ENCODE results near the gene MTCH1. TPM values are rescaled to one million over a fixed set of nuclear protein-coding genes. Genes with fewer than 3 reads are reported as not detected.

MTCH1 gene
- total and polyA plus RNA-seq, 2 of the 4 experiments (the other 2 are of a cell fraction) = 215 to 263 TPM

DNA sequence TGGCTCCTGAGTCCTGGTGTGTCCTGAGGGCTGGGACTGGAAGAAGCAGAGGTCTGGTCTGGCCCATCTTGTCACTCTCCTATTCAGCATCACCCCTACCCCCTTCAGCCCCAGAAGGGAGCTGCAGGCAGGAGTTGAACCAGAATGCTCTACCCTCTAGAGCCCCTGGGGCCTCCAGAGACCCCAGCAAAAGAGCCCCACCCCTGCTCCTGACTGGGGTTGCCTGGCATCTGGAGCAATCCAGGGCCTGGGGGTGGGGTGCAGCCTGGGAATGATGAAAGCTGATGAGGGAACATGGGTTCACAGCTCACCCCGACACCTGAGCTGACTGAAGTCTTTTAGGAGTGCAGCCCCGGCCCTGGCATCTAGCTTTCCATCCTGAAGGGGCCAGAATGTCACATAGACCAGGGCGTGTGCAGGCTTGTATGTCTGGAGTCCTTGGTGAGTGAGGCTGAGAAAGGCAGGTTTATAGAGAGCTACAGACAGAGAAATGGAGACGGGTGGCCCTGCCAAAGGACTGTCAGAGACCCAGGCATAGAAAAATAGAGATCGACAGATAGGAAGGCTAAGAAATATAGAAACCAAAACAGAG, 31.7 kb upstream of the MTCH1 start:
- no peak overlapping the region; the same call in 2 of the 3 replicates for H2BK15ac ChIP-seq (ENCODE audit: low read depth, low read length)

More for the DNA sequence above, 31.7 kb upstream of the MTCH1 start:
- Histone ChIP-seq H2BK120ac (ENCODE audit: low read depth, low read length) (no peak overlapping the region), H4K8ac (ENCODE audit: low read depth in 2 of 2, low read length in 2 of 2) (peak overlapping the region; percentile 16 to 43; a peak in 2 of 4 replicates), H4K91ac (ENCODE audit: insufficient read depth, low read depth, low read length) (no peak overlapping the region), H3K4ac (ENCODE audit: low read depth, low read length) (peak overlapping the region; percentile 35; the same call in 1 of the 2 replicates), H2BK20ac (ENCODE audit: low read depth, low read length) (no peak overlapping the region), H3K27ac (ENCODE audit: insufficient read depth, low read length) (no peak overlapping the region), H3K56ac (ENCODE audit: extremely low read depth, insufficient read depth, low read length) (no peak overlapping the region), H2BK5ac (ENCODE audit: low read depth, low read length, poor library complexity, severe bottlenecking) (no peak overlapping the region), H3K18ac (ENCODE audit: low read depth, low read length) (no peak overlapping the region), H3K36me3 (ENCODE audit: control insufficient read depth, insufficient read depth, low read length) (no peaks in the 10 kb centered on the region), H3K9me3 (ENCODE audit: control insufficient read depth, insufficient read depth, low read length) (no peaks in the 10 kb centered on the region), H3K4me3 (ENCODE audit: insufficient read depth, low read depth, low read length) (no peak overlapping the region), H2AFZ (replicated peaks; ENCODE audit: low read length, poor library complexity) (peak overlapping the region; percentile 68), H3K9me1 (ENCODE audit: insufficient read depth, low read length) (no peaks in the 10 kb centered on the region), H3K23ac (ENCODE audit: low read depth, low read length) (no peak overlapping the region), H3K79me1 (ENCODE audit: low read depth in 1 of 2, low read length in 2 of 2) (no peaks in the 10 kb centered on the region), H2AK9ac (replicated peaks; ENCODE audit: low read depth, low read length, poor library complexity) (peak overlapping the region; percentile 45), H4K5ac (ENCODE audit: low read depth, low read length) (peak overlapping the region; percentile 14; the same call in 1 of the 2 replicates), H3K14ac (replicated peaks; ENCODE audit: low read depth, low read length) (no peak overlapping the region), H2AK5ac (ENCODE audit: low read depth, low read length) (no peak overlapping the region), H4K20me1 (ENCODE audit: insufficient read depth, low read length) (no peaks in the 10 kb centered on the region), H3K4me1 (ENCODE audit: control insufficient read depth, insufficient read depth, low read length) (no peaks in the 10 kb centered on the region; the same call in 1 of the 2 replicates), H3K9ac (ENCODE audit: low read depth, low read length) (0 out of 2 replicates have a peak overlapping the region, but pooled peaks have one; percentile 15), H3K27me3 (ENCODE audit: control insufficient read depth, insufficient read depth, low read length) (no peaks in the 10 kb centered on the region), H3K4me2 (ENCODE audit: low read depth, low read length) (no peak overlapping the region)
- dilution Hi-C loops (cut with HindIII; ENCODE audit: low sequenced_read_pairs, unreplicated experiment) = no loop called here
- DNase-seq (no peak), ATAC-seq (ENCODE audit: low read depth) (peak; percentile 30)
- WGBS, 2 experiments (ENCODE audit: extremely low coverage in 2 of 2, insufficient read length in 1 of 2) = 41% methylated on average over 4 of the region's 5 CpGs; no CpG with 5 or more reads in 1 of the 2 experiments
- in situ Hi-C loops (cut with MboI; ENCODE audit: low sequenced_read_pairs) = no loop called here
- ChIA-PET CTCF (interaction anchor here (0.6 to 3.9 kb wide), 29 partner anchors 9 to 1101 kb away, joined by 3 to 30 read pairs (median 5); partner anchors contain the start of genes C6orf89, FGD2, PPIL1 and TBC1D22B), POLR2A (ENCODE audit: unreplicated experiment) (no interaction called here)
- TF ChIP-seq MXI1 (IDR thresholded peaks at IDR 0.05; ENCODE audit: borderline replicate concordance, low read depth, low read length) = no peak
- TF ChIP-seq NFE2L2 (IDR thresholded peaks at IDR 0.05; ENCODE audit: low read depth, low read length) = no peak
- TF ChIP-seq, protein P1, sequence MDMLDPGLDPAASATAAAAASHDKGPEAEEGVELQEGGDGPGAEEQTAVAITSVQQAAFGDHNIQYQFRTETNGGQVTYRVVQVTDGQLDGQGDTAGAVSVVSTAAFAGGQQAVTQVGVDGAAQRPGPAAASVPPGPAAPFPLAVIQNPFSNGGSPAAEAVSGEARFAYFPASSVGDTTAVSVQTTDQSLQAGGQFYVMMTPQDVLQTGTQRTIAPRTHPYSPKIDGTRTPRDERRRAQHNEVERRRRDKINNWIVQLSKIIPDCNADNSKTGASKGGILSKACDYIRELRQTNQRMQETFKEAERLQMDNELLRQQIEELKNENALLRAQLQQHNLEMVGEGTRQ (IDR thresholded peaks at IDR 0.05; ENCODE audit: low read depth, low read length) = no peak
- TF ChIP-seq RAD21 (IDR thresholded peaks at IDR 0.05; ENCODE audit: low read length) = no peak
- TF ChIP-seq CHD1 (IDR thresholded peaks at IDR 0.05; ENCODE audit: low read depth, low read length) = no peak
- TF ChIP-seq RFX5 (IDR thresholded peaks at IDR 0.05; ENCODE audit: low read depth, low read length) = no peak
- TF ChIP-seq SMC3 (IDR thresholded peaks at IDR 0.05; ENCODE audit: low read depth, low read length) = no peak
- no peak for TF ChIP-seq ELK1 (IDR thresholded peaks at IDR 0.05; ENCODE audit: borderline replicate concordance, low read depth, low read length)
- TF ChIP-seq MAZ (IDR thresholded peaks at IDR 0.05; ENCODE audit: borderline replicate concordance, low read depth, low read length) = no peak
- no peak for TF ChIP-seq BHLHE40 (IDR thresholded peaks at IDR 0.05; ENCODE audit: low read depth, low read length)
- TF ChIP-seq FOS (IDR thresholded peaks at IDR 0.05; ENCODE audit: low read depth, low read length) = no peak
- TF ChIP-seq POLR2A (IDR thresholded peaks at IDR 0.05; ENCODE audit: low read depth, low read length) = no peak
- no peak for TF ChIP-seq CTCF (conservative IDR thresholded peaks at IDR 0.05; ENCODE audit: low read depth, low read length)
- BruUV-seq (replicated peaks) = no TSS peak
- intact Hi-C loops (cut with micrococcal nuclease) = loop anchor here (1.0 to 10.0 kb wide), 5 partner anchors 132 to 393 kb away; partner anchors contain the start of gene C6orf89

All from IMR-90 (cell line).